Left ventricle myocardium inferior (tissue), 1 donor: ENCODE measurements around the gene HTT-AS. TPM values are rescaled to one million over a fixed set of nuclear protein-coding genes. Genes with fewer than 3 reads are reported as not detected.

Experiments used
- DNase-seq: peaks from one replicate; pipeline ENCODE4 v3.0.0-alpha.2; 2020
- H3K27ac ChIP-seq: fragments of 200-600 bp; replicated peaks from 2 replicates; pipeline ENCODE4 v1.8.0; 2021
- H3K27me3 ChIP-seq: fragments of 200-600 bp; 2 replicates; pipeline ENCODE4 v1.8.0; 2021; ENCODE audit warnings: low read depth
- H3K36me3 ChIP-seq: fragments of 200-600 bp; 2 replicates; pipeline ENCODE4 v1.8.0; 2021
- H3K4me1 ChIP-seq: fragments of 200-600 bp; 2 replicates; pipeline ENCODE4 v1.8.0; 2021
- H3K4me3 ChIP-seq: fragments of 200-600 bp; 2 replicates; pipeline ENCODE4 v1.8.0; 2021; ENCODE audit warnings: mild to moderate bottlenecking, moderate library complexity
- H3K9me3 ChIP-seq: fragments of 200-600 bp; replicated peaks from 2 replicates; pipeline ENCODE4 v1.8.0; 2021
- intact Hi-C: fragments of 100-400 bp; cut with micrococcal nuclease; formaldehyde crosslinking; loops from one replicate; pipeline ENCODE4 v1.11.0; 2022
- total RNA-seq: library from RNA; stranded (reverse); fragmentation: NEBNext Ultra II Directional; extraction: Animal tissue kit (Norgen Biotek cat#: 25700); gene quantifications from one replicate; pipeline ENCODE4 v1.2.1, GENCODE V29; 2021
- TF ChIP-seq, protein P1 (sequence below): fragments of 200-600 bp; IDR thresholded peaks from 2 replicates; pipeline ENCODE4 v1.8.0; 2021; ENCODE audit warnings: antibody characterized with exemption, mild to moderate bottlenecking, borderline replicate concordance
- donor health status: DM: no; HTN: yes; CAD: no; lungs with severe emphysema.

Gene HTT-AS
- total RNA-seq, 1 donor from 2014 or later: not detected

DNA sequence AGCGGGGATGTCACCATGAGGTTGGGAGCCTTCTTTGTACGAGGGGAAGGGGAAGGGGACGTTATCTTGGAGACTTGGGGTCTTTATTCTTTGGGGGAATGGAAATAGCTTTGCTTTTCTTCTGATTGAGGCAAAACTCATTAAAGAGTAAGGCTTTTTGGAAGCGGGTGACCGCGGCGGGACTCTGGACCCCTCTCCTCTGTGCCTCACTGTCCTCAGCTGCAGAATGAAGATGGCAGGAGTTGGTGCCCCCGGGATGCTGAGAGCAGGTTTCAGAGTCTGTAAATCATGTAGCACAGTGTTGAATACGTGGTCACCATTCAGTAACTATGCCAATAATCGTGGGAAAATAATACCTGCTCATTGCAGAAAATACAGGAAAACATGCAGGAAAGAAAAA is 32.1 kb downstream of the HTT-AS start:
- Histone ChIP-seq H3K4me1 (peaks cover 44% of the 10 kb centered on the region), H3K36me3 (no peaks in the 10 kb centered on the region), H3K27ac (peak overlapping the region; percentile 88), H3K27me3 (no peaks in the 10 kb centered on the region), H3K9me3 (no peaks in the 10 kb centered on the region), H3K4me3 (peak overlapping the region; percentile 68)
- intact Hi-C loops: no loop called here
- TF ChIP-seq, protein P1, sequence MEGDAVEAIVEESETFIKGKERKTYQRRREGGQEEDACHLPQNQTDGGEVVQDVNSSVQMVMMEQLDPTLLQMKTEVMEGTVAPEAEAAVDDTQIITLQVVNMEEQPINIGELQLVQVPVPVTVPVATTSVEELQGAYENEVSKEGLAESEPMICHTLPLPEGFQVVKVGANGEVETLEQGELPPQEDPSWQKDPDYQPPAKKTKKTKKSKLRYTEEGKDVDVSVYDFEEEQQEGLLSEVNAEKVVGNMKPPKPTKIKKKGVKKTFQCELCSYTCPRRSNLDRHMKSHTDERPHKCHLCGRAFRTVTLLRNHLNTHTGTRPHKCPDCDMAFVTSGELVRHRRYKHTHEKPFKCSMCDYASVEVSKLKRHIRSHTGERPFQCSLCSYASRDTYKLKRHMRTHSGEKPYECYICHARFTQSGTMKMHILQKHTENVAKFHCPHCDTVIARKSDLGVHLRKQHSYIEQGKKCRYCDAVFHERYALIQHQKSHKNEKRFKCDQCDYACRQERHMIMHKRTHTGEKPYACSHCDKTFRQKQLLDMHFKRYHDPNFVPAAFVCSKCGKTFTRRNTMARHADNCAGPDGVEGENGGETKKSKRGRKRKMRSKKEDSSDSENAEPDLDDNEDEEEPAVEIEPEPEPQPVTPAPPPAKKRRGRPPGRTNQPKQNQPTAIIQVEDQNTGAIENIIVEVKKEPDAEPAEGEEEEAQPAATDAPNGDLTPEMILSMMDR: no peak
- DNase-seq: no peak

DNA sequence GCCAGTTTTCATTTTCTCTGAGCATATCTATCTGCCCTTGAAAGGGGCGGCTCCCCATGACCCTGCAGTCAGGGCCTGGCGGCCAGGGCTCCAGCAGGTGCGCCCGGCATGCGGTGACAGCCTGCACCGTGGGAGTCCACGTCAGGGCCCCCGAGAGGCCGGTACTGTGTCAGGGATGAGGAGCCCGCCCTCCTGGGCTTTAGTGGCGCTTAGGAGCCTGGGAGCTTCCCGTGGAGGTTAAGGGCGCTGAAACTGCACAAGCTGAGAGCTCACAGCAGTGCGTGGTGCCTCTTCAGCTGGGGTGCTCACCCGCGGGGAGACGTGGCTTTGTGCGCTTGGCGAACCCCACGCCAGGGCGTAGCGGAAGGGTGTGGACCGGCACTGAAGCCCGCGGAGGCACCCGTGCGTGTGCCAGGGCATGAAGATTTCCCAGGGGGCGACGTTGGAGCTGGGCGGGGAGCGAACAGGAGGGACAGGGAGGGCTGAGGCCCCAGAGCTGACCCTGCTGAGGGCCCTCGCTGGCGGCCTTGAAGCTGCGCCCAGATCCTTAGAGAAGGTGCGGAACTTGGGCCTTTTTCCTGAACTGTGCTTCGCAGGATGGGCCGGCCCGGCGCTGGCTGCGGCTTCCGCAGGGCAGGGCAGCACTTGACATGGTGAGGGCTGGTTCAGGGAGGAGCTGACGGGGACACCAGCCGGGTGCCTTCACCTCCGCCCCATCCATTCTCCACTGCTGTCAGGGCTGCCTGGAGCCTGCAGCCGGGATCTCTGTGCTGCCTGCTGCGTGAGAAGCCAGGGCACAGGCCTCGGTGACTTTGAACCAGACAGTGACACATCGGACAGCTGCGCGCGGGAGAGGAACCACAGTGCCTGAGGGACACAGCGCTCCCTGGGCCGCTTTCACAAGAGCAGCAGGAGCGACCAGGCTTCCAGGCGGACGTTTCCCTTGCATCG is 32.9 kb downstream of the HTT-AS start:
- peak; percentile 60 for DNase-seq
- peak overlapping the region; percentile 88 for H3K27ac ChIP-seq
- no peaks in the 10 kb centered on the region for H3K27me3 ChIP-seq
- no peaks in the 10 kb centered on the region for H3K9me3 ChIP-seq
- intact Hi-C loops: no loop called here
- H3K4me1 ChIP-seq: peaks cover 47% of the 10 kb centered on the region
- peak overlapping the region; percentile 68 for H3K4me3 ChIP-seq
- TF ChIP-seq, protein P1: no peak
- H3K36me3 ChIP-seq: no peaks in the 10 kb centered on the region

DNA sequence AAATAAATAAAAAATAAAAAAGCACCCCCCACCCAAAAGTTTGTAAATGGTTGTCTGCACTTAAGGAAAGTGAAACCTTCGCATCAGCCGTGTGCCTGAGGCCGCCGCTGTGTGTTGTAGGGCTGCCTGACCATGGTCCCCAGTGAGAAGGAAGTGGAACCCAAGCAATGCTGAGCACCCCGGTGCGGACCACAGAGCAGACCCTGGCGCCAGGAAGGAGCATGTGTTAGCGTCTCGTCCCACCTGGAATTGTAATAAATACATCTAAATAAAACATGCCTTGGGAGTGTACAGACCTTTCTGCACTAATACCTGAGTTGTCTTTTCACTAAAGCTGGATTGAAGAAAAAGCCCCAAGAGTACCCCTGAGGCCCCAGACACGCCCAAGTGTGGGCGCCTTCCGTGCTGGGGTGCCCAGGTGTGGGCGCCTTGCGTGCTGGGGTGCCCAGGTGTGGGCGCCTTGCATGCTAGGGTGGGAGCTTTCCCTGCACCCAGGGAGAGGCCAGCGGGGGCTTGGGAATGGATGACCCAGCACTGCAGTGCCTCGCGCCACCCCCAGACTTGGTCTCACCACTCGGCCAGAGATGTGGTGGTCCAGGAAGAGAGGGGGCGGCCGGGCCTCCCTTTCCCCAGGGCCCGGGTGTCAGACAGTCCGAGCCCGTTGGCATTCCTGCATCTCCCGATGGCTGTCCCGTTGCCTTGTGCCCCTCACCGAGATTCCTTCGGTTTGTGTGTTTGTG is 33.7 kb downstream of the HTT-AS start:
- peaks cover 47% of the 10 kb centered on the region for H3K4me1 ChIP-seq
- TF ChIP-seq, protein P1: no peak
- no peaks in the 10 kb centered on the region for H3K36me3 ChIP-seq
- H3K27ac ChIP-seq: peak overlapping the region; percentile 88
- intact Hi-C loops: no loop called here
- no peaks in the 10 kb centered on the region for H3K27me3 ChIP-seq
- DNase-seq: no peak
- peak overlapping the region; percentile 68 for H3K4me3 ChIP-seq
- no peaks in the 10 kb centered on the region for H3K9me3 ChIP-seq

DNA sequence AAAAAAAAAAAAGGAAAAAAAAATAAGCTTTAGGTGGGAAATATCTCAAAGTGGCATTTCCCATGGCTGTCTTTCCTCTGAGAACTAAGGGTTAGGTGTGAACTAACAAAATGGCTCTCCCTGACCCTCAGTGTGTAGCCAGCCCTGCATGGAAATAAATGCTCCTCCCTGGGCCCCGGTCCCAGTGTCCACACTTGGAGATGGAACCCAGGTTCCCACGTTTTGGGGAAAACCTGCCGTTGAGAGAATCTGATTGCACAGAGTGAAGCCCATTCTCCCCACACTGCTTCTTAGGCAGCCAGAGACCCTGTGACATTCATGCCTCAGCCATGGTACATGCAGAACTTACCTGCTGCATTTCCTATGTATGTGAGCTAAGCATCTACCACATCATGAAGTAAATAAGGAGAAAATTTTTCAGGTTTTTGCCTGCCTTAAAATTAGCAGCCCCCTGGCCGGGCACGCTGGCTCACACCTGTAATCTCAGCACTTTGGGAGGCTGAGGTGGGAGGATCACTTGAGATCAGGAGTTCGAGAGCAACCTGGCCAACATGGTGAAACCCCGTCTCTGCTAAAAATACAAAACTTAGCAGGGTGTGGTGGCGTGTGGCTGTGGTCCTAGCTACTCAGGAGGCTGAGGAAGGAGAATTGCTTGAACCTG is 34.5 kb downstream of the HTT-AS start:
- TF ChIP-seq, protein P1: no peak
- Histone ChIP-seq H3K27me3 (no peaks in the 10 kb centered on the region), H3K27ac (no peak overlapping the region), H3K9me3 (no peaks in the 10 kb centered on the region), H3K4me3 (no peak overlapping the region), H3K4me1 (peaks cover 47% of the 10 kb centered on the region), H3K36me3 (no peaks in the 10 kb centered on the region)
- no peak for DNase-seq
- intact Hi-C loops: no loop called here

DNA sequence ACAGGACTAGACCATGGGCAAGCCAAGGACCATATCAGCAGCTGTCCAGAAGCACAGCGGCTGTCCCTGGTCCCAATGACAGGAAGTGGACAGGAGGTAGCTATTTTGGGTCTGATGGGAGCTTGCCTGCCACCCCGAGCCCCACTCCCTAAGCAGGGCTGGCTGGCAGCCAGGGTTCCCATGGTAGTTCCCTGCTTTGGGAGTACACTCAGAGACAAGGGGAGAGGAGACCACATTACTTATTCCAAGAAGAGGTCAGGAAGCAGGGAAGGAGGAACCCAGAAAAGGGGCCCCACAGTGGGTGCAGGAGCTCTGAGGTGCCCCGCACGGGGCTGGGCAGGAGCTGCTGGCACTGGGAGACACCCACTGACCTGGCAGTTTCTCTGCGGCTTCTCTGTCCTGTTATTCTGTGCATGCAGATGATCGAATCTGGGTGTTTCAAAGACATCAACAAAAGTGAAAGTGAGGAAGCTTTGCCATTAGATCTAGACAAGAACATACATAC is 36.3 kb downstream of the HTT-AS start:
- peak; percentile 75 for DNase-seq
- H3K4me3 ChIP-seq: peak overlapping the region; percentile 47
- H3K4me1 ChIP-seq: peaks cover 43% of the 10 kb centered on the region
- H3K36me3 ChIP-seq: no peaks in the 10 kb centered on the region
- intact Hi-C loops: no loop called here
- no peaks in the 10 kb centered on the region for H3K27me3 ChIP-seq
- no peaks in the 10 kb centered on the region for H3K9me3 ChIP-seq
- TF ChIP-seq, protein P1: no peak
- H3K27ac ChIP-seq: peak overlapping the region; percentile 61
